Esophagus mucosa (tissue), 1 donor: ENCODE measurements around the gene STK10. TPM values are rescaled to one million over a fixed set of nuclear protein-coding genes. Genes with fewer than 3 reads are reported as not detected.
A peak's percentile ranks its signal among the peaks of the same experiment; 100 is the strongest.

ENCODE experiments used
- ATAC-seq: fragments of 200-7000 bp; cut with Tn5 transposase; one replicate; pipeline ENCODE4 v1.9.1; 2020
- total RNA-seq: library from RNA; stranded (reverse); gene quantifications from one replicate; pipeline ENCODE4 v1.2.4, GENCODE V29; 2023
- donor health status: DM: yes; HTN: yes; CAD: no.

The STK10 gene
- total RNA-seq, 1 donor from 2014 or later, result 7.3 TPM

DNA sequence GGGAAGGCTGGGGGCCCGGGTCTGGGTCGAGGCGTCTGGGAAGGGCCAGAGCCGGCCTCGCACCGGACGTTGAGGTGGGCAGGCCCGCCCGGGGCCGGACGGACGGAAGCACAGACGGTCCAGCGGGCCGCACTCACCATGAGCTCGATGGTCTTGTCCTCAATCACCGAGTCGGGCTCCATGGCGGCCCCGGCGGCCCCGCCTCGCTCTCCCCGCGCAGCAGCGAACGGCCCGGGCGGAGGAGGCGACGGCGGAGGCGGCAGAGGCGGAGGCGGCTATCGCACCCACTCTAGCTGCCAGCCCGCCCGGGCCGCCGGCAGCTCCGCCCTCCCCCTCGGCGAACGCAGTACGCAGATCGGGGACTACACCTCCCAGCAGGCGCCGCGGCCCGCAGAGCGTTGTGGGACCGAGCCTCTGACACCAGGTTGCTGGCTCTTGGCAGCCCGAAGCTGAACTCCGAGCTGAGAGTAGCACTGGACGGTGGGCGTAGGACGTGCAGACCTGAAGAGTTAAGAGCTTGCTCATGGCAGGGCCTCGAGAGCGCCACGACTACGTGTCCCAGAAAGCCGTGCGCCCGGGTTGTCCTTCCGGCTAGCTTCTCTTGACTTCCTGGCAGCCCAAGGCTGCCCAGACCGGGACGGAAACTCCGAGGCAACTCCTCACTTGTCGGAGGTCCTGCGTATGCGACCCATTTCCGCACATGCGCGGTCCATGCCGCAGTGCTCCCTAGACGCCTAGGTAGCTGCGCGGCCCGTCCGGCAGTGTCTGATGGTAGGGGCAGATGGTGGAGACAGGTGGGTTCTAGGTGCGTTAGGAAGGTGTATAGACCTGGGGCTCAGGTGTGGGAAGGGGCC is 181.5 kb downstream of the STK10 start, which contains the start of gene FBXW11:
TSS of gene FBXW11 (minus strand) at position 318 of the 854 bp plus-strand sequence. CDS start at position 182, 136 bp downstream.
- peak; percentile 93 for ATAC-seq

GRCh38 chr5:172005708-172006320 is 182.2 kb downstream of the STK10 start:
- peak; percentile 12 for ATAC-seq

DNA sequence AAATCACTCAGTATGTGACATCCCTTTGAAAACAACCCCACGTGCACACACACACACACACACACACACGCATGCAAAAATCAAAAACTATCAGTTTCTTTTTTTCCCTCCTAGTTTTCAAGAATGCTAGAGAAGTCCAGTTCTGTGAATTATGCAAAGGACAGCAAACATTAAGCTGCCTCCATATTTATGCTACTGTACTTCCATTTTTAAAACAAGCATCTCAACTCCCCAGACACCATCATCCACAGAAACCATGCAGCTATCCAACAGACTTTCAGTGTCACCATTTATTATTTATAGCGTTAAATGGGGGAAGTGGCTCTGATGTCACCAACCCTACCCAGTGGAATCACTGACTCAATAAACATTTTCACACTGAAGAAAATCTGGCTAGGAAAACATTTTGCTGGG is 183.2 kb downstream of the STK10 start:
- ATAC-seq, result no peak

- ATAC-seq, result no peak
These were observed 184.3 kb downstream of the STK10 start for GRCh38 chr5:172003746-172004145.

DNA sequence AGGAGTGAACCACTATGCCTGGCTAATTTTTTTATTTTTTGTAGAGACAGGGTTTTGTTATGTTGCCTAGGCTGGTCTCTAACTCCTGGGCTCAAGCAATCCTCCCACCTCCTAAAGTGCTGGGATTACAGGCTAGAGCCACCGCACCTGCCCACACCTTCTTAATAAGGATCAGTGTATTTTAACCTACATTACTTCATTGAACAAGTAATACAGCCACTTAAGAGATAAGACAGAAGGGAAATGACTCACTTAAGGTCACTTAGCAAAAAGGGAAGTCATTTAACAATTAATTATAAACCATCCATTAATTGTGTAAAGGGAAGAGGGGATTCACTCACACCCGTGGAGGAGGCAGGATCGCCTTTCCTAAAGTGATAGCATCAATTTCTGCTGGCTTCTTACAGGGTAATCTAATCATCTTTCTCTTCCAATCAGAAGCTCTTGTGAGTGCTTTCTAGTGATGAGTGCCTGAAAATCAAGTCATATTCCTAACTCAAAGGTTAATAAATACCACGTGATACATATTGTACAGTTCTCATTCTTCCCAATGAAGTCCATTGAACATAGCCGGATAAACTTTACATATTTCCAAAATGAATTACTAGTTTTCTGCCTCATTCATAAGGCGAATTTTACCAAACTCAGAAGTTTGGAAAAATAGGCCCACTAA is 185.0 kb downstream of the STK10 start:
- ATAC-seq, result no peak

- no peak for ATAC-seq
These were observed 185.7 kb downstream of the STK10 start for GRCh38 chr5:172002310-172002709.

DNA sequence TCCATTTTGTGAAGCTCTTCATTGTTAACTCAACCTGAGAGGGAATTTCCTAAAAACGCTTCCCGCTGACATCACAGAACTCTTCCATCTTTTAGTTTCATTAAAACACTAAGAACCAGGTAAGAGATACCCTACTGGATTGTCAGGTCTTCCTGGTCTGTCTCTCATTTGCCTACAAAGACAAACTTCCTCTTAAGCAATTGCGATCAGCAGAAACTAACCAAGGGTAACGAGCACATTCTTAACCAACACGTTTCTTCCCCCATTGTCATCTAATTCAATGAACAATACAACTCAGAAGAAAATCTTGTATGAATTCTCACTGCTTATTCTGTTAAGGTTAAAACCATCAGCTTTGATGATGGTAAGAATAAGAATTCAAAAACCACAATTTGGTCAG is 188.1 kb downstream of the STK10 start:
- ATAC-seq, result peak; percentile 77

DNA sequence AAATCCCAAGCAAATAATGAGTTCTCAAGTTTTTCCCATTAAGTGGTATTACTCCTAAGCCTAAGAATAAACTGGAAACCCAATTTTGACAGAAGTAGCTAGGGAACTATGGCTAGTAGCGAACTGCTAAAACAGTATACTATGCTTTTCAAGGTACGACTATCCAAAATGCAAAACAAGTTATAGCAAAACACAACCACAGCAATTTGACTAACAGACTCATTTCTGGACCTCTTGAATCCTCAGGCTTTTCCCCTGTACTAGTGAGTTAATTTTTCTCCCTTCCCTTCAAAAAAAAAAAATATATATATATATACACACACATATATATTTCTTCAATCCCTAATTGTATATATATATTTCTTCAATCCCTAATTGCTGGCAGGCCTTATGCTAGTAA is 188.9 kb downstream of the STK10 start:
- no peak for ATAC-seq

GRCh38 chr5:171997011-171997410 is 191.0 kb downstream of the STK10 start:
- no peak for ATAC-seq

DNA sequence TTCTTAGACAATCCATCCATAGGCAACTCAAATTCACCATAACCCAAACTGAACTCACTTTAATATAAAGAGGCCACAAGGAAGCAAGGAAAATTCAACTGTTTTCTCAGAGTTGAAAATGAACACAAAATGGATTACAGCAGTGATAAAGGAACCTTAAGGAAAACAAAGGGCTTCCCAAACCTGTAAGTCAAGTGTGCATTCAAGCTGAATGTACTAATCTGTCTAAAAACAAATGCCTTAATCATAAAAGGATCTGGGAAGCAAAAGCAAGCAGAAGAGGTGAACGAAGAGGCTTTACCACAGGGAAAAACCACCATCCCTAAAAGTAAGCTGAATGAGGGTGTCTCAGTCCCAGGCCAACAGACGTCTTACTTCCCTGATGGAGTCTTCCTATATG is 195.2 kb downstream of the STK10 start:
- ATAC-seq, result peak; percentile 52

DNA sequence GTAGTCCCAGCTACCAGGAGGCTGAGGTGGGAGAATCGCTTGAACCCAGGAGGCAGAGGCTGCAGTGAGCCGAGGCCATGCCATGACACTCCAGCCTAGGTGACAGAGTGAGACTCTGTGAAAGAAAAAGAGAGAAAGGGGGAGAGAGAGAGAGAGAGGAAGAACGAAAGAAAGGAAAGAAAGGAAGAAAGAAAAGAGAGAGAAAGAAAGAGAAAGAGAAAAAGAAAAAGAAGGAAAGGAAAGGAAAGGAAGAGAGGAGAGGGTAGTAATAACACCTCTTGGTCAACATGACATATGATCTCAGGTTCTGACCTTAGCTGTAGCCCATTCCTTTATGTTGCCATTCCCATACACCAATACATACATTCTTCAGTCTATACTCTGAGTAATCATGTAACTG is 195.7 kb downstream of the STK10 start:
- ATAC-seq, result peak; percentile 28

Other genes starting within 250 kb of the STK10 start
- gene FBXW11, start 181.6 kb downstream of the STK10 start, total RNA-seq, result 45.9 TPM
- not detected for gene EFCAB9, start 5.9 kb upstream of the STK10 start, total RNA-seq
- gene UBTD2, start 95.5 kb upstream of the STK10 start, total RNA-seq, result 7.8 TPM